K562 (cell line): ENCODE measurements around the gene SERBP1. TPM values are rescaled to one million over a fixed set of nuclear protein-coding genes. Genes with fewer than 3 reads are reported as not detected.

ENCODE experiments used
- ATAC-seq: fragments of 200-7000 bp; cut with Tn5 transposase; 3 replicates; pipeline ENCODE4 v1.9.1; 2020; ENCODE audit warnings: moderate library complexity
- BruUV-seq: library from RNA; stranded (reverse); fragments of 400-500 nt; replicated peaks from 2 replicates; lab custom pipeline; 2021; lab: Mats Ljungman, UMichigan
- CTCF ChIA-PET: fragments of 300-600 bp; formaldehyde crosslinking; extraction: SDS; loops from one replicate; lab custom pipeline; 2021; ENCODE audit warnings: low intra/inter-chr PET ratio; lab: Yijun Ruan, JAX
- POLR2A ChIA-PET: fragments of 300-600, 350-650 bp; sonication (Branson Sonifier 250); formaldehyde crosslinking; extraction: SDS; loops from one replicate; lab custom pipeline; 2021; ENCODE audit warnings: antibody characterized with exemption, inconsistent platforms; lab: Yijun Ruan, JAX
- DNase-seq, 4 experiments: peaks; one replicate each; pipeline versions ENCODE4 v3.0.0 to v3.0.0-alpha.2; 2011 to 2018; ENCODE audit warnings: low spot score in 3 of 4, mixed read lengths in 3 of 4; ENCODE audit errors: extremely low read depth in 1 of 4
- FAIRE-seq: peaks from 2 replicates; lab custom pipeline; 2011; peaks lifted over from hg19 to GRCh38; lab: Jason Lieb, UNC
- H2AFZ ChIP-seq: 2 replicates; pipeline ENCODE4 v1.6.0; 2011; ENCODE audit warnings: low read depth, low read length, control low read depth, inconsistent platforms
- H3K27ac ChIP-seq: fragments of 200-600 bp; 3 replicates; pipeline ENCODE4 v1.8.0; 2011; ENCODE audit warnings: low read depth, mild to moderate bottlenecking, control low read depth, inconsistent platforms, low read length, moderate library complexity, mixed read lengths; ENCODE audit errors: extremely low read depth
- H3K27me3 ChIP-seq, 2 experiments: fragments of 300-600 bp in 1 of 2; 2 replicates in 1 of 2; 3 replicates in 1 of 2; pipeline versions ENCODE4 v1.6.0 to v1.8.0; 2011; ENCODE audit warnings: inconsistent platforms in 2 of 2, low read length in 2 of 2, mild to moderate bottlenecking in 1 of 2, mixed read lengths in 1 of 2, moderate library complexity in 1 of 2; ENCODE audit not compliant: control insufficient read depth in 2 of 2, insufficient read depth in 2 of 2
- H3K36me3 ChIP-seq: fragments of 300-600 bp; 3 replicates; pipeline ENCODE4 v1.8.0; 2011; ENCODE audit warnings: mild to moderate bottlenecking, low read length, inconsistent platforms; ENCODE audit not compliant: control insufficient read depth, insufficient read depth
- H3K4me1 ChIP-seq, 2 experiments: fragments of 200-600 bp in 1 of 2; replicated peaks in 1 of 2; 2 replicates in 1 of 2; 3 replicates in 1 of 2; pipeline versions ENCODE4 v1.5.1 to v1.8.0; 2011; ENCODE audit warnings: inconsistent platforms in 2 of 2, low read length in 2 of 2, mild to moderate bottlenecking in 1 of 2, mixed read lengths in 1 of 2, moderate library complexity in 1 of 2; ENCODE audit not compliant: control insufficient read depth in 2 of 2, insufficient read depth in 2 of 2
- H3K4me2 ChIP-seq: 2 replicates; pipeline ENCODE4 v1.6.1; 2011; ENCODE audit warnings: low read length, control low read depth, inconsistent platforms, mixed read lengths; ENCODE audit not compliant: insufficient read depth
- H3K4me3 ChIP-seq: fragments of 200-600 bp; sonication (generic), shearing (Covaris generic); 2 replicates; pipeline ENCODE4 v1.5.1; 2016; ENCODE audit warnings: control low read depth, inconsistent platforms
- H3K79me2 ChIP-seq: fragments of 200-600 bp; 3 replicates; pipeline ENCODE4 v1.8.0; 2011; ENCODE audit warnings: low read length, inconsistent platforms; ENCODE audit not compliant: control insufficient read depth, insufficient read depth
- H3K9ac ChIP-seq, 2 experiments: 2 replicates each; pipeline versions ENCODE4 v1.6.0 to v1.6.1; 2011; ENCODE audit warnings: low read depth in 2 of 2, low read length in 2 of 2, control low read depth in 1 of 2, inconsistent platforms in 1 of 2, mild to moderate bottlenecking in 1 of 2, mixed read lengths in 1 of 2; ENCODE audit not compliant: insufficient read depth in 1 of 2
- H3K9me1 ChIP-seq: one replicate; pipeline ENCODE4 v1.6.0; 2011; ENCODE audit warnings: inconsistent platforms, mild to moderate bottlenecking, low read length, moderate library complexity; ENCODE audit not compliant: control insufficient read depth, insufficient read depth
- H3K9me3 ChIP-seq: replicated peaks from 2 replicates; pipeline ENCODE4 v1.5.1; 2011; ENCODE audit warnings: low read depth, low read length, inconsistent platforms; ENCODE audit not compliant: control insufficient read depth, insufficient read depth
- H4K20me1 ChIP-seq: replicated peaks from 2 replicates; pipeline ENCODE4 v1.6.1; 2011; ENCODE audit warnings: low read length, inconsistent platforms, mixed read lengths; ENCODE audit not compliant: control insufficient read depth, insufficient read depth
- ARNT ChIP-seq, 2 experiments: fragments of 450-650 bp; IDR thresholded peaks; 2 replicates each; pipeline ENCODE4 v1.6.1; 2016; ENCODE audit warnings: mild to moderate bottlenecking in 1 of 2
- CHD4 ChIP-seq: fragments of 200-600 bp; sonication (generic); IDR thresholded peaks from 3 replicates; pipeline ENCODE4 v1.6.1; 2012; ENCODE audit warnings: low read depth, mild to moderate bottlenecking, mixed read lengths, low read length, inconsistent platforms; ENCODE audit not compliant: insufficient read depth, insufficient replicate concordance, poor library complexity, severe bottlenecking
- ETS2 ChIP-seq: IDR thresholded peaks from 2 replicates; pipeline ENCODE4 v1.6.1; 2016; ENCODE audit warnings: borderline replicate concordance, missing genetic modification characterization, mild to moderate bottlenecking, moderate library complexity, missing compliant biosample characterization; ENCODE audit not compliant: poor library complexity, severe bottlenecking
- HCFC1 ChIP-seq: IDR thresholded peaks from 2 replicates; pipeline ENCODE4 v1.6.1; 2012; ENCODE audit warnings: low read depth, low read length, improper control_type of control experiment
- HDAC8 ChIP-seq: fragments of 450-650 bp; IDR thresholded peaks from 2 replicates; pipeline ENCODE4 v1.6.1; 2016; ENCODE audit warnings: mild to moderate bottlenecking, missing genetic modification characterization, moderate library complexity, missing compliant biosample characterization
- HMBOX1 ChIP-seq: sonication (generic); IDR thresholded peaks from 2 replicates; pipeline ENCODE4 v1.6.1; 2016
- OTX1 ChIP-seq: fragments of 450-650 bp; formaldehyde crosslinking; IDR thresholded peaks from 2 replicates; pipeline ENCODE4 v1.4.0; 2022; ENCODE audit warnings: mild to moderate bottlenecking
- RBFOX2 ChIP-seq: fragments of 200-400 bp; formaldehyde crosslinking; IDR thresholded peaks from 2 replicates; pipeline ENCODE4 v1.6.1; 2017; ENCODE audit warnings: low read depth, mild to moderate bottlenecking, low read length, moderate library complexity
- SIN3B ChIP-seq: fragments of 450-650 bp; IDR thresholded peaks from 2 replicates; pipeline ENCODE4 v1.6.1; 2017; ENCODE audit warnings: low read depth, mild to moderate bottlenecking, moderate library complexity
- SMAD4 ChIP-seq: fragments of 250-450 bp; sonication (Bioruptor Pico); conservative IDR thresholded peaks from 2 replicates; pipeline ENCODE4 v1.8.0; 2021; ENCODE audit warnings: inconsistent platforms, mild to moderate bottlenecking, moderate library complexity
- SRSF9 ChIP-seq: fragments of 200-400 bp; formaldehyde crosslinking; IDR thresholded peaks from 2 replicates; pipeline ENCODE4 v1.6.1; 2017; ENCODE audit warnings: low read depth, low read length, borderline replicate concordance
- TAF1 ChIP-seq: IDR thresholded peaks from 2 replicates; pipeline ENCODE4 v1.6.1; 2011; ENCODE audit warnings: mild to moderate bottlenecking, low read length, moderate library complexity; ENCODE audit not compliant: insufficient read depth, control insufficient read depth, severe bottlenecking; ENCODE audit errors: extremely low read depth
- TAF9B ChIP-seq: fragments of 450-650 bp; IDR thresholded peaks from 2 replicates; pipeline ENCODE4 v1.6.1; 2018; ENCODE audit warnings: mild to moderate bottlenecking; ENCODE audit not compliant: partially characterized antibody
- TCF7 ChIP-seq: sonication (generic); IDR thresholded peaks from 2 replicates; pipeline ENCODE4 v1.6.1; 2016; ENCODE audit warnings: antibody characterized with exemption, borderline replicate concordance
- ZNF57 ChIP-seq: fragments of 450-650 bp; formaldehyde crosslinking; IDR thresholded peaks from 2 replicates; pipeline ENCODE4 v1.4.0; 2020; ENCODE audit warnings: mild to moderate bottlenecking, moderate library complexity
- WGBS: fragments of 100-300 bp; shearing (Covaris generic); methylation state at CpG from one replicate; pipeline ENCODE4 v1.1.6; 2016; ENCODE audit warnings: low coverage, mixed read lengths; ENCODE audit not compliant: insufficient coverage; ENCODE audit errors: missing lambda C conversion rate; 5-methylcytosine and 5-hydroxymethylcytosine counted together
- in situ Hi-C: fragments of 300-500 bp; cut with MboI; formaldehyde crosslinking; loops from 4 replicates; pipeline ENCODE4 v1.15.0; 2018; ENCODE audit warnings: inconsistent platforms, mixed read lengths
- intact Hi-C: fragments of 100-400 bp; cut with micrococcal nuclease; formaldehyde crosslinking; loops from 2 replicates; pipeline ENCODE4 v1.14.2; 2022
- polyA plus RNA-seq, 8 experiments: library from polyadenylated mRNA; depleted of rRNA in 4 of 8; stranded (reverse) in 5 of 8; unstranded in 3 of 8; fragments of >200 nt; fragmentation: Nextera tagmentation in 2 of 8; fragmentation: Illumina TruSeq in 1 of 8; extraction: Ambion mirVana in 2 of 8; extraction: Trizol in 1 of 8; gene quantifications; 2 replicates each; pipeline versions ENCODE4 v1.2.1 to v1.2.3, GENCODE V29; 2011 to 2014; ENCODE audit warnings: inconsistent platforms in 1 of 8, missing spikeins in 1 of 8
- total RNA-seq, 7 experiments: library from RNA; depleted of rRNA in 6 of 7; stranded (reverse); fragments of >200 nt in 6 of 7; fragmentation: Illumina TruSeq in 2 of 7; extraction: Trizol in 2 of 7; gene quantifications; 2 replicates each; pipeline versions ENCODE4 v1.2.1 to v1.2.3, GENCODE V29; 2011 to 2021; ENCODE audit warnings: low replicate concordance in 1 of 7

Gene SERBP1
- total and polyA plus RNA-seq, 9 of the 15 experiments (the other 6 are each of a cell fraction or from before 2014, with no cell fraction given), result 79.9 to 761 (median 464) TPM

DNA sequence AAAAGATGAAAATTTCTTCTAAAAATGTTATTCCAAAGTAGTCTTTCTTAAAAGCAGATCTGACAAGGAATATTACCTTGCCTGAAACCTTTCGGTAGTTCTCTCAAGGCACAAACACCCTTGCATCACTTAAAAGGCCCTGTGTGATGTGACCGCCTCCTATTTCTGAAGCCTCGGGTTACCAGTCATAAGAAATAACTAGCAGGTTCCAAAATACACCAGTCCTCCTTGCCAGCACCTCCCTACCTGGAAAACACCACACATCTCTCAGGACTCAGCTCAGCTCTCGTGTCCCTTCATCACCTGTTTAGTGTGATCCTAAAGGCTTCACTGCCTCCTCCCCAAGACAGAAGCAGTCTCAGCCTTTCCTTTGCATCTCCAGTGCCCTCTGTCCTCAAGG, 35.7 kb downstream of the SERBP1 start:
- ATAC-seq, result no peak
- Histone ChIP-seq H3K4me1 (no peaks in the 10 kb centered on the region; a peak in 1 of 5 replicates), H3K4me2 (no peak overlapping the region), H4K20me1 (no peaks in the 10 kb centered on the region), H2AFZ (no peak overlapping the region), H3K4me3 (no peak overlapping the region), H3K9me1 (no peaks in the 10 kb centered on the region), H3K79me2 (no peaks in the 10 kb centered on the region), H3K9ac (no peak overlapping the region), H3K27me3 (no peaks in the 10 kb centered on the region), H3K27ac (no peak overlapping the region), H3K9me3 (no peaks in the 10 kb centered on the region), H3K36me3 (no peaks in the 10 kb centered on the region)
- in situ Hi-C loops, result no loop called here
- no TSS peak for BruUV-seq
- 75% methylated on average over 4 of the region's 4 CpGs for WGBS
- CTCF ChIA-PET, result no interaction called here
- POLR2A ChIA-PET, result no interaction called here
- intact Hi-C loops, result no loop called here
- no peak for FAIRE-seq
- TF ChIP-seq ZNF57 (CRISPR knock-in tag) (no peak), TCF7 (no peak), HCFC1 (no peak), TAF9B (no peak), TAF1 (no peak)
- no peak for DNase-seq

DNA sequence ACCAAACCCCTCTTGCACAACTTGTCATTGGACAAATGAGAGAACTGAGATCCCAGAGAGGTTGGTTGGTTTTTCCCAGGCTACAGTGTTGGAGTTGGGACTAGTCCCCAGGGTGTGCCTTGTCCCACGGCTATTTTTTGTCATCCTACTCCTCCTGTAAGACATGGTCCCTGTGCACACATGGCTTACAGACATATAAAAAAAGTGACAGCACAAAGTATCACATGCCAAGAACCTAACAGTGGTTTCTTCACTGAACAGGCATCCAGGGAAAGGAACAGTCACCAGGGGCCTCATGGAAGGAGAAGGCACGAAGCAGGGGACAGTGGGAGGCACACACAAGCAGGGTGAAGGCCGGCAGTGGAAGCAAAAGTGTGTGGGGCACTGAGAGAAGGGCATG, 36.5 kb downstream of the SERBP1 start:
- 71% methylated on average over 3 of the region's 3 CpGs for WGBS
- H3K4me2 ChIP-seq, result no peak overlapping the region
- no TSS peak for BruUV-seq
- no peak overlapping the region for H3K27ac ChIP-seq
- FAIRE-seq (no peak), DNase-seq (no peak), ATAC-seq (no peak)
- no peaks in the 10 kb centered on the region for H3K36me3 ChIP-seq
- POLR2A ChIA-PET, result no interaction called here
- H3K79me2 ChIP-seq, result no peaks in the 10 kb centered on the region
- no peaks in the 10 kb centered on the region for H3K9me3 ChIP-seq
- no peaks in the 10 kb centered on the region for H3K27me3 ChIP-seq
- no peak overlapping the region for H3K9ac ChIP-seq
- H2AFZ ChIP-seq, result no peak overlapping the region
- in situ Hi-C loops (no loop called here), intact Hi-C loops (no loop called here)
- H3K9me1 ChIP-seq, result no peaks in the 10 kb centered on the region
- H3K4me1 ChIP-seq, result no peaks in the 10 kb centered on the region; a peak in 1 of 5 replicates
- no peak overlapping the region for H3K4me3 ChIP-seq
- H4K20me1 ChIP-seq, result no peaks in the 10 kb centered on the region
- CTCF ChIA-PET, result no interaction called here
- no peak for TF ChIP-seq SRSF9
- no peak for TF ChIP-seq ETS2 (tag)
- no peak for TF ChIP-seq RBFOX2
- no peak for TF ChIP-seq OTX1
- no peak for TF ChIP-seq SIN3B
- no peak for TF ChIP-seq HMBOX1
- TF ChIP-seq HDAC8, result no peak
- no peak for TF ChIP-seq CHD4
- TF ChIP-seq SMAD4 (CRISPR knock-in tag), result no peak
- TF ChIP-seq ARNT (IDR thresholded peaks at IDR 0.05), result no peak
